GM03348 (cell line): ENCODE measurements around the gene WWOX.

Experiments
- DNase-seq: peaks from one replicate; pipeline ENCODE4 v3.0.0; 2012; ENCODE audit warnings: low spot score

WWOX gene

GRCh38 chr16:78469787-78470186, 370.3 kb downstream of the WWOX start:
- no peak for DNase-seq

GRCh38 chr16:78473031-78473699, 373.7 kb downstream of the WWOX start:
- DNase-seq = no peak

- DNase-seq = no peak
These were observed 375.3 kb downstream of the WWOX start for GRCh38 chr16:78474762-78475161.

- DNase-seq = no peak
These were observed 377.2 kb downstream of the WWOX start for GRCh38 chr16:78476615-78477014.

- no peak for DNase-seq
These were observed 378.9 kb downstream of the WWOX start for GRCh38 chr16:78478267-78478861.

- DNase-seq = no peak
These were observed 380.3 kb downstream of the WWOX start for GRCh38 chr16:78479723-78480122.

GRCh38 chr16:78480588-78480987, 381.1 kb downstream of the WWOX start:
- no peak for DNase-seq

GRCh38 chr16:78483124-78483992, 383.9 kb downstream of the WWOX start:
- no peak for DNase-seq

GRCh38 chr16:78484509-78485058, 385.1 kb downstream of the WWOX start:
- DNase-seq = no peak

GRCh38 chr16:78485188-78485916, 385.9 kb downstream of the WWOX start:
- no peak for DNase-seq

GRCh38 chr16:78485917-78486257, 386.4 kb downstream of the WWOX start:
- no peak for DNase-seq

GRCh38 chr16:78487471-78487870, 388.0 kb downstream of the WWOX start:
- DNase-seq = no peak

- DNase-seq = no peak
These were observed 389.6 kb downstream of the WWOX start for GRCh38 chr16:78489072-78489471.

GRCh38 chr16:78489631-78490030, 390.2 kb downstream of the WWOX start:
- DNase-seq = no peak

GRCh38 chr16:78490431-78490830, 391.0 kb downstream of the WWOX start:
- DNase-seq = no peak

GRCh38 chr16:78490847-78491246, 391.4 kb downstream of the WWOX start:
- DNase-seq = no peak

- DNase-seq = no peak
These were observed 394.1 kb downstream of the WWOX start for GRCh38 chr16:78493573-78493972.

GRCh38 chr16:78494105-78494504, 394.7 kb downstream of the WWOX start:
- no peak for DNase-seq

GRCh38 chr16:78494674-78495073, 395.2 kb downstream of the WWOX start:
- no peak for DNase-seq

- no peak for DNase-seq
These were observed 396.7 kb downstream of the WWOX start for GRCh38 chr16:78496189-78496588.

GRCh38 chr16:78499399-78499798, 399.9 kb downstream of the WWOX start:
- DNase-seq = no peak

- no peak for DNase-seq
These were observed 401.3 kb downstream of the WWOX start for GRCh38 chr16:78500659-78501270.
